Vagina (tissue), 2 donors: ENCODE measurements around the gene FAM120A.

Source experiments
- POLR2AphosphoS5 ChIP-seq, 2 donors: sonication (generic); formaldehyde crosslinking; IDR thresholded peaks; one replicate each; pipeline ENCODE4 v1.9.0; 2017; ENCODE audit warnings: antibody characterized with exemption in 2 of 2, mild to moderate bottlenecking in 2 of 2, low read depth in 1 of 2; ENCODE audit not compliant: insufficient read depth in 1 of 2
- TF ChIP-seq, protein P1 (sequence below), 3 experiments: fragments of 450-650 bp in 2 of 3; fragments of 200-600 bp in 1 of 3; sonication (generic) in 1 of 3; IDR thresholded peaks; one replicate each; pipeline ENCODE4 v1.5.1; 2017 to 2019; ENCODE audit warnings: antibody characterized with exemption in 3 of 3, mild to moderate bottlenecking in 2 of 3, moderate library complexity in 2 of 3

DNA sequence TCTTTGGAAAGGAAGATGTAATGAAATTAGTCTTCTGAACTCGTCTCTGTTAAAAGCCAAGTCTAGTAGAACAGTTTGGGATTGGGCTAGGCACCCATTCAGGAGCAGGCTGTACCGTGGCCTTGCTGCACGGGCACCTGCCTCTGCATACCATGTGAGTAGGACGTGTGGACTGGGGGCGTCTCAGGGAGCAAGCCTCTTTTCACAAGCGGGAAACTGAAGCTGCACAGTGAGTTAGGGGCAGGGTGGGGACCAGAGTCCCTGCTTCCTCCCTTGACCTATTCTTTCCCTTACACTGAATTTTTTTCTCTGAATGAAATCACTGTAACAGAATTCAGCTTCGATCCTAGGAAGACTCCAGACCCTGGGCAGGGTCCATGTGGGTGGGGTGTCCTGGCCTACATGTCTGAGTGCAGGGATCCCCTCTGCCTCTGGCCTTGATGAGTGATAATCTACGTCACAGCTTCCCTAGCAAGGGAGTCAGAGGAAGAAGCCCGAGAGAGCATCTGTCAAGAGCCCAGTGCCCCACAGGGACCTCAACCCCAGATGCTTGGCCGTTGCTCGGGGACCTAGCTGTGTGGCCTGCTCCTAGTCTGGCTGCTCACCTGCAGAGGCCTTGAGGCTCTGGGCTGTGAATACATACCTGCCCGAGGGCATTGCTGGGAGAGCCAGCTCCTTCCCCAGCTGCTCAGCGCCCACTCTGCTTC is 140.0 kb downstream of the FAM120A start:
- TF ChIP-seq POLR2AphosphoS5 (IDR thresholded peaks at IDR 0.05; ENCODE audit: insufficient read depth in 1 of 2, low read depth in 1 of 2) = no peak
- TF ChIP-seq, protein P1, sequence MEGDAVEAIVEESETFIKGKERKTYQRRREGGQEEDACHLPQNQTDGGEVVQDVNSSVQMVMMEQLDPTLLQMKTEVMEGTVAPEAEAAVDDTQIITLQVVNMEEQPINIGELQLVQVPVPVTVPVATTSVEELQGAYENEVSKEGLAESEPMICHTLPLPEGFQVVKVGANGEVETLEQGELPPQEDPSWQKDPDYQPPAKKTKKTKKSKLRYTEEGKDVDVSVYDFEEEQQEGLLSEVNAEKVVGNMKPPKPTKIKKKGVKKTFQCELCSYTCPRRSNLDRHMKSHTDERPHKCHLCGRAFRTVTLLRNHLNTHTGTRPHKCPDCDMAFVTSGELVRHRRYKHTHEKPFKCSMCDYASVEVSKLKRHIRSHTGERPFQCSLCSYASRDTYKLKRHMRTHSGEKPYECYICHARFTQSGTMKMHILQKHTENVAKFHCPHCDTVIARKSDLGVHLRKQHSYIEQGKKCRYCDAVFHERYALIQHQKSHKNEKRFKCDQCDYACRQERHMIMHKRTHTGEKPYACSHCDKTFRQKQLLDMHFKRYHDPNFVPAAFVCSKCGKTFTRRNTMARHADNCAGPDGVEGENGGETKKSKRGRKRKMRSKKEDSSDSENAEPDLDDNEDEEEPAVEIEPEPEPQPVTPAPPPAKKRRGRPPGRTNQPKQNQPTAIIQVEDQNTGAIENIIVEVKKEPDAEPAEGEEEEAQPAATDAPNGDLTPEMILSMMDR (IDR thresholded peaks at IDR 0.05) = no peak
